Activated naive CD4-positive, alpha-beta T cell treated with Interleukin-2 at 50 U/mL for 16 hours (primary cell): ENCODE results near the gene TMEM147.
A peak's percentile ranks its signal among the peaks of the same experiment; 100 is the strongest.

Experiments
- DNase-seq: peaks from one replicate; pipeline ENCODE4 v3.0.0-alpha.2; 2020

Gene TMEM147, protein sequence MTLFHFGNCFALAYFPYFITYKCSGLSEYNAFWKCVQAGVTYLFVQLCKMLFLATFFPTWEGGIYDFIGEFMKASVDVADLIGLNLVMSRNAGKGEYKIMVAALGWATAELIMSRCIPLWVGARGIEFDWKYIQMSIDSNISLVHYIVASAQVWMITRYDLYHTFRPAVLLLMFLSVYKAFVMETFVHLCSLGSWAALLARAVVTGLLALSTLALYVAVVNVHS

DNA sequence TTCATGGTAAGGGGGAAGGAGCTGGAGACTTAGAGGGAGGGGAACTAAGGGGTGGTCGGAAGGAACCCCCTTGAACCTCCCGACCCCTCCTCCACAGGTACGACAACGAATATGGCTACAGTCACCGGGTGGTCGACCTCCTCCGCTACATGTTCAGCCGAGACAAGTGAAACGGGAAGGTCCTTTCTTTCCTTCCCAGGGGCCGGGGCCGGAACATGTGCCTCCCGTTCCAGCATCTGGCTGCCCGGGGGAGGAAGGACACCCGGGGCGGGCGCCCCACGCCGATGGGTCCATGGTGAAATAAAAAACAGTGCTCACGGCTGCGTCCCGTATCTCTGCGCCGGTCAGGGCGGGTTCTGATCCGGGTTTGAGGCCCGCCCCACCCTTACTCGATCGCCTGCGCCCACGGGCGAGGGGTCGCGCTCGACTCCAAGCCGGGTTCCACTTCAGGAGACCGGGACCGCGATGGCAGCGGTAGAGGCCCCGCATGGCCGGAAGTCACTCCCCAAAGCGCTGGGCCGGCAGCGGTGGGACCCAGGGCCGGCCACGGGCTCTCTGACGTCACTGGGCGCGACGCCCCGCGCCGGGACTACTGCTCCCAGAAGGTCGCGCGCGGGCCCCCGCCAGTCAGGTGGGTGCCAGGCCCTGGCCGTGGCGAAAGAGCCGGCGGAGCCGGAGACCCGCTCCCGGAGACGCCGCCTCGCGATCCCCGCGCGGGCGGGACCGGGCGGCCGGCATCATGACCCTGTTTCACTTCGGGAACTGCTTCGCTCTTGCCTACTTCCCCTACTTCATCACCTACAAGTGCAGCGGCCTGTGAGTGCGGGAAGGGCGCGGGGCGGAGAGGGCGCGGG, at the start of gene TMEM147:
TMEM147 (plus strand) TSS at position 626 of the 854 bp plus-strand sequence; CDS start at position 740, 114 bp downstream.
- peak; percentile 83 for DNase-seq

DNA sequence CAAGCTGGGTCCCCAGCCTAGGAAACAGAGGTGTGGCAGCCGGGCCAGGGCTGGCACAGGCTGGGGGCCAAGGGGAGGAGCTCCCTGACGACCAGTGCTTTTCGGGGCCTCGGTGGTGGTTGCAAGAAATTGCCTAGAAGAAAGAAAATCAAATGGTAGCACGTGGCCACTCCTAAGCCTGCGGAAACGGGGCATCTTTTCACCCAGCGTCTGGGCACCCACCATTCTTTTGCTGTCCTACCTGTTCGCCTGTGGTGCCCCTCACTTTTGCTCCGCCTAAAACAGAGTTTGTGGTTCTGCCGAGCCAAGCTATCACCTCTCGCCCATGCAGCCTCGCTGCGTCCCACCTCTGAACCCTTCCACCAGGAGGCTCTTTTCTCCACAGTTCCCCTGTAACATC, 48.0 kb upstream of the TMEM147 start:
- no peak for DNase-seq

DNA sequence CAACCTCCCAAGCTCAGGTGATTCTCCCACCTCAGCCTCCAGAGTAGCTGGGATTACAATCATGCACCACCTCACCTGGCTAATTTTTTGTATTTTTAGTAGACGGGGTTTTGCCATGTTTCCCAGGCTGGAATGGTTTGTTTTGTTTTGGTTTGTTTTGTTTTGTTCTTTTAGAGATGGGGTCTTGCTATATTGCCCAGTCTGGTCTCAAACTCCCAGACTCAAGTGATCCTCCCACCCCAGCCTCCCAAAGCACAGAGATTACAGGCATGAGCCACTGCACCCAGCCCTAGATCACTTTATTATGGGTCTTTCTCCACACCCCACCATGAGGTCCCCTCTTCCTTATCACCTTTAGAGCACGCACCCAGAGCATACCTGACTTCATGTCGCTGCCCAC, 47.2 kb upstream of the TMEM147 start:
- no peak for DNase-seq

DNA sequence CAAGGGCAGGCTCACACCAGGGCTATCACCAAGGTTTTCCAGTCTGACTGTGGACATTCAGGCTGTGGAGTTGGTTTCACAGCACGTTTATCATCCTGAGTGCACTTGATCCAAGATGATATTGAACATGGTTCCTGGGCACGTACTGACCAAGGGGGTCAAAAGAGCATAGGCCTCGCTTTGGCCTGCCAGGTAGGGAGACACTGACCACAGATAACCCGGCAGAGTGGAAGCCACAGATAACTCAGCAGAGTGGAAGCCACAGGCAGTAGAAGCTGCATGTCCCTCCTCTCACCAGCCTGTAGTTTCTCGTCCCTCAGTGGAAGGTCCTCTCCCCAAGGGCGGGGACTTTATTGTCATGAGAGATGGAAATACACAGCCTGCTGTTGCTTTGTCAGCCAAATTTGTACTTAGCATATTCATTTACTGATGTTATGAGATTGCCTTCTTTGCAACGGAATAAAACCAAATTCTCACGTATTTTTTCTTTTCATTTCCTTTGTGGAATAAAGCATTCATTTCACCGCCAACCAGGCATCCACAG, 46.4 kb upstream of the TMEM147 start:
- DNase-seq, result no peak

DNA sequence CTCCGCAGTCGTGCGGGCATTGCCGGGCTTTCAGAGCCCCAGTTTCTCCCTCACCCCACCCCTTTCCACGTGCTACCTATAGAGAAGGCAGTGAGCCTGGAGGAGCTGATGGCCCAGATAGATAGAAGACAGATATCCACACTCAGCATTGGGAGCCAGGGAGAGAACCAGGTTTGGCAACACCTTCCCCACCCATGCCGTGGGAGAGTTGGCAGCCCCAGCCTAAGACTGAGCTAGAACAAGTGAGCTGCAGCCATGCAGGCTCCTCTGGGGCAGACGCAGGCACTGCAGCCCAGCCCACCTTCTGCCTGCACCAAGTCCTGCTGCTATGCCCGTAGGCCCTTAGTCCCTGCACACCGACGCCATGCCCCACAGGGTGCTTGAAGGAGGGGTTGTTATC, 44.8 kb upstream of the TMEM147 start:
- no peak for DNase-seq

DNA sequence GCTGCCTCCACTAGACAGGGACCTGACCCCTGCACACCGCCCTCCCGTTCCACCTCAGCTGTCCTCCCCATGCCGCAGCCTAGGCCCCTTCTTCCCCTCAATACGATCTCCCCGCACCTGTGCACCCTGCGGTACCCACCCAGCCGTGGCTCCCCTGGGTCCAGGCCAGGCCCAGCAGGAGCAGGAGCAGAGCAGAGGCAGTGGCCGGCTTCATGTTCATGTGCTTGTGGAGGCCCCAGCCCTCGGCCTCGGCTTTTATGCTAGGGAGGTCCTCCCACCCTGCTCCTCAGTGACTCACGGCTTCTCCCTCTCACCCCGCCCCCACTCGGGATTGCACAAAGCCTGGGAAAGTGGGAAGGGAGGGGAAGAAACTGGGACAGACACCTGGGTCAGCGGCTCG, 43.7 kb upstream of the TMEM147 start:
- DNase-seq, result no peak

DNA sequence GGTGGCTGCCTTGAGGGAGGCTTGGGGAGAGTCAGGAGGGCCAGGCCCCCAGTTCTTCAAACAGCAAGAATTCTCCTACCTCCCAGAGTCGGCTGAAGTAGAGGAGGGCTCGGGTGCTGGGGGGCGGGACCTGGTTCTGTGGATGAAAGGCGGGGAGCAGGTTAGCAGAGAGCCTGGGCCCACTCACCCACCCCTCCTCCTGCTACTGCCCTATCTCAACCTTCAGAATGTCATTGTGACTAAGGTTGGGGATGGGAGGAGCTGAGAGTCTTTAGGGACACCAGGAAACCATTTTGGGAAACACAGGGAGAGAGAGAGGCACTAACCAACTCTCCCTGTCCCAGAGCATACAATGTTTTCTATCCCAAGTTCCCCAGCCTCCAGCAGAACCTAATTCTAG, 42.7 kb upstream of the TMEM147 start:
- no peak for DNase-seq

DNA sequence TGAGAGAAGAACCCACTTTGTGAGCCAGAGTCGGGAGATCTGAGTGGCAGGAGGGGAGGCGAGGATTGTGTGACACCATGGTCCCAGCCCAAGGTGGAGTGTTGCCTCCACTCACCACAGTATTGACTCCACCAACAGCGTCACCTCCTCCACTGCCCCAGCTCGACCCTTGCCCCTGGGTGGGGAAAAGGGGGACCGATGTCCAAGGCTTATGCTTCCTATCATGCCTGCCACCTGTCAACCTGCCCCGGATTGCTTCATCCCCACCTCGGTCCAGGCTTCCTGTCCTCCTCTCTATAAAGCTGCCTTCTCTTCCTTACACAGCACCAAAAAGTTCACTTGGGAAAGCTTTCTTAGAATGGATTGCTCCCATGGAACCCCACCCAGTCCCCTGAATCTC, 39.4 kb upstream of the TMEM147 start:
- no peak for DNase-seq

DNA sequence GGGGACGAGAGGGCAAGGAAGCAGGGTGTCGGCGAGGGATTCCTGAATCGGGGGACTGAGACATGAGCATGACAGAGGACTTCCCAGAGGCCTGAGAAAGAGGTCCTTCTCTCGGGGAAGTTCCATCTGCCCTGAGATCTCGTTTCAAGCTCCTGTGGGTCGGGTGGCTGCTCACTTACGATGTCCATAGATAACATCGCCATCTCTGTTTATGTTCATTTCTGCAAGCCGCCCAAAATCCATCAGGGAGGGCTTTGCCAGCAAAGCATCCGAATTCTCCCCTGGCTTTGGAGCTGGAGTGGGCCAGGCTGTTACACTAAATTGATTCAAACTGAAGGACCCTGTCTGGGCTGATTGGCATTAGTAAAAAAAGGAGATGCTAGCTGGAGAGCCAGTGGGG, 37.9 kb upstream of the TMEM147 start:
- no peak for DNase-seq

DNA sequence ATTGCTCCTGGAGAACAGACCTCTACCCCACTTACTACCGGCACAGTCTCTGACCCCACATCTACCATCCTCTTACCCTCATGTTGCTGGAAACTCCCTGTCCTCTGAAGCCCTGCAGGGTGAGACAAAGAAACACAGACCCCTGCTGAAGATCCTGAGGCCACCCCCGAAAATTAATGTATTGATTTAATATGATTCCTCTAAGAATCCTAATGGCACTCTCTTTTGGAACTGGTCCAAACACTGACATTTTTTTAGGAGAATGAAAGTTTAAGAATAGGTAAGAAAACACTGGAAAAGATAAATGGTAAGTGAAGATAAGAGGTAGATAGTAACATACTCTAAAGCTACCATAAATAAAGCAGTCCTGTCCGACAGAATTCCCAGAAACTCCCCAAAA, 37.3 kb upstream of the TMEM147 start:
- no peak for DNase-seq

DNA sequence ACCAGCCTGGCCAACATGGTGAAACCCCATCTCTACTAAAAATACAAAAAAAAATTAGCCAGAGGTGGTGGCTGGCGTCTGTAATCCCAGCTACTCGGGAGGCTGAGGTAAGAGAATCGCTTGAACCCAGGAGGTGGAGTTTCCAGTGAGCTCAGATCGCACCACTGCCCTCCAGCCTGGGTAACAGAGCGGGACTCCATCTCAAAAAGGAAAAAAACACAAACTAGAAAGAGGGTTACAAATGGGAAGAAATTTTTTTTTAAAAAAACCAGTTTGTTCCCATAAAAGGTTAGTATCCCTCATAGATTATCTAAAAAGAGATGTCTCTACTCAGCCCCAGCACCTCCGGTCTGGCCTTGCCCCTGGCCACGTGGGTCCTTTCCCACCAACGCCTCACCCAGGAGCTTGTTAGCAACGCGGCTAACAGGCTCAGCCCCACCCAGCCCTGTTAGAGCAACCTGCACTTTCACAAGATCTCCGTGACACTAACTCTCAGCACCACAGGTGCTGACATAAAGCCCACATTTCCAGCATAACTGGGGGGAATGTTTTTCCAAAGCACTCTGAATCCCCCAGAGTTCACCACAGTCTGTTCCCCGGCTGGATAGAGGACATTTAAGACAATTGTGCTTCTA, 36.3 kb upstream of the TMEM147 start:
- peak; percentile 41 for DNase-seq

DNA sequence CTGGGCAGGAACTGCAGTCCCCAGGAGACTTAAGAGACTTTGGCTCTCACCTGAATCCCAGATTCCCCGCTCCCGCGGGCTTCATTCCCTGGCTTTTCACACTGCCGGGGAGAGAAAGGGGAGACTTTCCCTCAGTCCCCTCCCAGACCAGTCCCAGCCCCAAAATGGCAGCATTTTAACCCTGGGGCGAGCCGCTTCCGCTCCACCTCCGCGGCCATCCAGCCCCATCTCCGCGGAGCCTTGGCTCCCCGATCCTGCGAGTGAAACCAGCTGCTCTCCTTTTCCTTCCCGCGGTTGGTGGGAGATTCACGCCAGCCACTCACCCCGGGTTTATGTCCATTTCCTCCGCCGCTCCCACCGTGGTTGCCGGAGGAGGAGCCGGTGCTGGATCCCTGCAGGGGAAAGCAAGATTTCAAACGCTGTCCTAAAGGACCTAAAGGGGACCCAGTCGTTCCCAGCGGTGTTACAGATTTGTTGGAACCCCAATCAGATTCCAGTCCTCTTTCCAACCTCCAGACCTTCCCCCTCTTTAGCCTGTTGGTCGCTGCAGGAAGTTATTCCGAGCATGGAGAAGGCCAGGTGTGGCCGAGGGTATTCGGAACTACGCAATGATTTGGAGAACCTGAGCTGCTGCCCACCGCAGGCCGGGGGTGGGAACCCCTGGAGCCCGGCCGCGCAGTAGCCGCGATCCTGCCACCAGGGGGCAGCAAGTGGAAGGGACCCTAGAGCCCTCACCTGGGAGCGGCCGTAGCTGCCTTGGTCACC, 35.4 kb upstream of the TMEM147 start:
- peak; percentile 77 for DNase-seq

DNA sequence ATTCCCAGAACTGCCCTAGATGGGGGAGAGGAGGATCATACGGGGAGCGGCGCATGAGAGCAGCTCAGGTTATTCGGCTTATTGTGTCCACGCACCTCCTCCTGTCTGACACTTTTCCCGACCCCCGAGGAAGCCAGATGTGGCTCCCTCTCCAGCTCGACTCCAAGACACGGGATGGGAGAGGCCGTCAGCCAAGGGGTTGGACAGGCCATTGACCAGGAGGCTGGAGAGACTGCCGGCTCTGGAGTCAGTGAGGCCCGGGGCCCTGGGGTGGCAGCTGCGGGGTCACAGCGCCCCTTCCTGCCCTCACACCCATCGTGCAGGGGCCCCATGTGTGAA, 34.8 kb upstream of the TMEM147 start:
- no peak for DNase-seq

DNA sequence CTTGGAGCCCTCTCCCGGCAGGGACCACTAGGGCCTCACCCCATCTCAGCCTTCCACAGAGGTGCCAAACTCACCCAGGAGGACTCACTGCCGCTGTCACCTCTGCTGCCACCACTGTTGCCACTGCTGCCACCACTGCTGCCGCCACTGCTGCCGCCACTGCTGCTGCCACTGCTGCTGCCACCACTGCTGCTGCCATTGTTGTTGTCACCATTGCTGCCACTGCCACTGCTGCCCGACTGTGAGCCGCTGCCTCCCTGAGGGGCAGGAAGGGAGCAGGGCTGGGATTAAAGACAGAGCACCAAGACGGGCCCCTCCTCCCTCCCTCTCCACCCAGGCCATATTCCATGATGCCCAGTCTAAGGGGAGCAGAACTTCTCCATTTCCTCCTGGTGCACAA, 34.1 kb upstream of the TMEM147 start:
- DNase-seq, result no peak

DNA sequence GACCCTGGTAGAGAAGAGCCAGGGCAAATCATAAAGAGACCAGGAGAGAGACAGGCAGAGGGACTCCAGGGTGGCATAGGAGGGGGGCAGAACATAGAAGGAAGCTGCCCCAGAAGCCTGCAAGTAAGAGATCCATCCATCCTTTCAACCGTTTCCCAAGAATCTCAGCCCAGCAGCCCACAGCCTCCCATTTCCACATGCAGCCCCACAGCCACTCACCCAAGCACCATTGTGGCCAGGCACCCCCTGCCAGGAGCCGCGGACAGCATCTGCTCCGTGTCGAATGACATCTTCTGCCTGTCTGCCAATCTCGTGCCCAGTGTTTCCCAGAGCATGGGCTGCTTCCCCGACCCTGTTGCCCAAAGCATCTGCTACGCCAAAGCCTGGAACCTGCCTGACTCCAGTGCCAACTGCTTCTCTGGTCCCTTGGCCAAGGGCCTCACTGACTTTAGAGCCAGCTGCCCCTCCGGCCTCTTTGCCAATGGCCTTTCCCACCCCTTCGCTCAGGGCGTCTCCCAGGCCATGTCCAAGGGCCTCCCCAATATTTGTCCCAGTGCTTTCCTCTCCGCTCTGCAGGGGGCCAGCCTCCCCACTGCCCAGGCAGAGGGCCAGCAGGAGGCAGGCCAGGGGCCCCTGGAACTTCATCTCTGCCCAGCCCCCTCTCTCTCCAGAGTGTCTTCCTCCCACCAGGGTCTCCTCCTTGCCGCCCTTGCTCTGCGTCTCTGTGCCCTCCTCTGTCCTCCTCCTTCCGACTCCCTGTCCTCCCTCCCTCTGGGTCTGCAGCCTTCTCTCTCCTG, 32.4 kb upstream of the TMEM147 start:
- no peak for DNase-seq

DNA sequence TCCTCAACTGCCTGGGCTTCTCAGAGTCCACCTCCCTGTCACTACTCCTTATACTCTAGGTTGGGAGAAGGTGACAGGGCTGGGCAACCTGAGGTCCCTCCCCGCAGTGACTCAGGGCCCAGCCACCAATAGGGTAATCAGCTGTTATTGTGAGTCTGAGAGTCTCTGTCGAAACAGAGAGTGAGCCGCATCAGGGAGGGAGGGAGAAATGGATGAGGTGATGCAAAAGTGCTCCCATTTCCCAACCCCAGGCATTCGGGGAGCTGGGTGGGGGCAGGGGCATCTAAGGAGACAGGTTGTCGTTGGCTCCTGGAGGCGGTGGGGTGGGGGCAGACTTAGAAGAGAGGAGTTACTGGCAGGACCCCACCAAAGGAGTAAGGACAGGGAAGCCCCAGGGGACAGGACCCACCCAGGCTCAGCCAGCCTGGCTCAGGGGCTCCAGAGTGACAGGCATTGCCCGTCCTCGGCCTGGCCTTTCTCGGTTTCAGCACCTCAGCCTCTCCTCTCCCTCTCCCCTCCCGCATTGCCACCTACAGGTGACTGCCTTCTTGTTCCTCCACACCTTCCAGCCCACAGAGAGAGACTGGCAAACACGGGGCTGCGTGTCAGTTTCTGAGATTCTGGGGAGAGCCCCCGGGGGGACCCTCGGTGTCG, 31.7 kb upstream of the TMEM147 start, which contains the start of gene DMKN:
DMKN (minus strand) TSS at position 22 of the 654 bp plus-strand sequence. CDS start 174 bp downstream, outside the sequence.
- no peak for DNase-seq

DNA sequence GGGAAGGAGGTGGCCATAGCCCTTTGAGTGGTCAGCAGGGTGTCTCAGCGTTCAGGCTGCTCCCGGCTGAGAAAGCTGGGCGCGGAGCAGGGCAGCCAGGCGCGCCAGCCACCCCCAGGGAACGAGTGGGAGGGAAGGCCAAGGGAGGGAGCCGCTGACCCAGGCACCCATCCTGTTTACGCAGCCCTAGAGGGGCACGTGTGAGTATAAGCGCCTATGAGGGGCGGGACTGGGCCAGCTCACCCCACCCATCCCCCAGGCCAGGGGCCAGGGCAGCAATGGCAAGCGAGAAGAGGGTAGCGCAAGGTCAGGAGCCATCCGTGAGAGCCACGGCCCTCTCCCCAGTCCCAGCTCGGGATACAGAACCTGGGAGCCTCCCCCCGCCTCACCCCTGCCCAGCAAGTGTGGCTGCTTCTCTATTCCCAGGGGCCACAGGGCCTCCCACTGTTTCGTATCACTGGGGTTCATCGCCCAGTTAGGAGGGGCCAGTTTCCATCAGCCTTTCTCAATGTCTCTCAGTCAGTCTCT, 31.1 kb upstream of the TMEM147 start:
- no peak for DNase-seq

DNA sequence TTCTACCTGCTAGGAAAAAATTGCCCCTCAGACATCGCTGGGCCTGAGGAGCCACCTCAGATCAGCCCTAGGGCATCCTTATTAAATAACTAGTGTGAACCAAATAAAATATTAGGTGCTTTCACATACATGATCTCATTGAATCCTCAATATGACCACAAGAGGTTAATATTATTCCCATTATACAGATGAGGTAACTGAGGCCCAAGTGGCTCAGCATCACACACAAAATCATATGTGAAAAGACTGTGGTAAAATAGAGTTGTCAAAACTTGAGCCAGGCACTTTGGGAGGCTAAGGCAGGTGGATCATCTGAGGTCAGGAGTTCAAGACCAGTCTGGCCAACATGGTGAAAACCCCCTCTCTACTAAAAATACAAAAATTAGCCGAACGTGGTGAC, 29.1 kb upstream of the TMEM147 start:
- no peak for DNase-seq

DNA sequence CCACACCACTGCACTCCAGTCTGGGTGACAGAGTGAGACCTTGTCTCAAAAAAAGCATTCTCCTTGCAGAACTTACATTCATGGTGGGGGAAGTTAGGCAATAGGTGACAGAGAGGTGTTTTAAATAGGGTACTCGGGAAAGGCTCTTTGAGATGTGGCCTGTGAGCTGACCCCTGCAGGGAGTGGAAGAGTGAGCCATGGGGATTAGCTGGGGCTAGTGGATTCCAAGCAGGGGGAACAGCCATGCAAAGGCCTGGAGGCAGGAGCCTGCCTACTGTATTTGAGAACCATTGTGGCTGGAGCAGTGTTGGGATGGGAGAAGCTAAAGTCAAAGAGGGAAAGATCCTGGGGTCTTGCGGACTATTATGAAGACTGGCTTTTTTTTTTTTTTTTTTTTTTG, 28.1 kb upstream of the TMEM147 start:
- DNase-seq, result no peak

DNA sequence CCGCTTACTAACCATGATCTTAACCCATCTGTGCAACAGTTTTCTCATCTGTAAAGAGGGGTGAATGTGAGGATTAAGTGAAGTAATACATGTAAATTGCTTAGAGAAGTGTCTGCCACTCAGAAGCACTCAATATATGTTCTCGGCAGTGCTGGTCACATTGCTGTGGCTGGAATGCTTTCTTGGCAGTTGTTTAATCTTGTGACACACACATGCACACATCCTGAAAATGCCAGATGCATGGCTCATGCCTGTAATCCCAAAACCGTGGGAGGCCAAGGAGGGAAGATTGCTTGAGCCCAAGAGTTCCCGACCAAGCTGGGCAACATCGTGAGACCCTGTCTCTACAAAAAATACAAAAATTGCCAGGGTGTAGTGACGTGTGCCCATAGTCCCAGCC, 27.1 kb upstream of the TMEM147 start:
- no peak for DNase-seq

DNA sequence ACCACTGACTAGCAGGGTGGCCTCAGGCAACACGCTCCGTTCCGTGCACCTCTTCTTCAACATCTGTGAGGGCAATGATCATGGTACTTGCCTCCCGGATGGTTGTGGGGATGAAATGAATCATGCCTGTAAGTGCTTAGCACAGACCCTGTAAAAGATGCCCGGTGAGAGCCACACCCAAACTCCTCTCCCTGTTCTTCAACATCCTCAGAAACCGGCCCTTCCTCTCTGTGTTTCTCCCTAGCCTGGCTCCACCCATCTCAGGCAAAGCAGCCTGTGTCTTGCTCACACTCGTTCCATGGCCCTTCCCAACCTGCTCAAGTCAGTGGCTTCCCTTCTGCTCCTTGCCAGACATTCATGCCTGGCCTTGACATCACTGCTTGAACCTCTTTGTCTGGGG, 26.1 kb upstream of the TMEM147 start:
- no peak for DNase-seq
